DMS79 treated with DMSO at 0.1 percent for 48 hours (cell line): ENCODE data around the gene CREB3L4.
"Not testable (repeated sequence)": the region's sequence is repeated elsewhere in the genome, so short reads cannot be mapped to it uniquely, and the experiment has no call there.

Experiments
- DNase-seq: peaks from one replicate; lab custom pipeline; 2025; lab: John Stamatoyannopoulos, UW

CREB3L4 gene

GRCh38 chr1:153984123-153984894 is 16.6 kb downstream of the CREB3L4 start:
- no peak for DNase-seq

GRCh38 chr1:153985341-153985912 is 17.7 kb downstream of the CREB3L4 start:
- DNase-seq: no peak

DNA sequence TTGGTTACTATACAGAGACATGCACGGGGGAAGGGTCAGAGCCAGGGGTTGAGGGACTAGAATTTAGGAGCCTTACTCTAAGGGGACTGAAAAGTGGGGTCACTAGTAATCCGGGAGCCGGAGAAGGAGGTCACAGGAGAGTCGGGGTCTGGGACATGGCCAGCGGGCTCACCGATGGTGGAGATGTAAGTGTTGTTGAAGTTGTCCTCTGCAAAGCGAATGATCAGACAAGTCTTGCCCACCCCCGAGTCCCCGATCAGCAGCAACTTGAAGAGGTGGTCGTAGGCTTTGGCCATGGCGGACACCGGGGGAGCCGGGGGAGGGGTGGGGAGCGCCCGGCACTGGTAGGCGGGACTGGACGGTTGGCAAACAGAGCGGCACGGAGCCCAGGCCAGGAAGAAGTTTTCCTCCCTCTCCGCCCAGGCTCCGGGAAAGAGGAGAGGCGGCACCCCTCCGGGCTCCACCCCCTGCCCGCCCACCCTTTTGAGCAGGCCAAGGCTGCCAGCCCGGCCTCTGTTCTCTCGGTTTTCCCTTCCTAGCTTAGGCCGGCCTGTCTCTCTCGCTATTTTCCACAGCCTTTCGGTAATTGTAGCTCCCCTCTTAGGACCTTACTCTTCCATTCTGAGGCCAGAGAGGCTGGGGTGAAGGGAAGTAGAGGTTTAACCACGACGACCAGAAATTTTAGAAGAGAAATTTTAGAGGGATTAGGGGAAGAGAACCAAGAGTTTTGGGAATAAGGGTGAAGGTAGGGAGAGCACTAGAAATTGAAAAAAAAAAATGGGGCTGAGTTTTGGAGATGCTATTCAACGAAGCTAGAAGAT is 18.4 kb downstream of the CREB3L4 start, which contains the start of gene RAB13:
RAB13 (minus strand) TSS at position 399 of the 821 bp plus-strand sequence; CDS start at position 296, 103 bp downstream.
- peak; percentile 85 for DNase-seq

DNA sequence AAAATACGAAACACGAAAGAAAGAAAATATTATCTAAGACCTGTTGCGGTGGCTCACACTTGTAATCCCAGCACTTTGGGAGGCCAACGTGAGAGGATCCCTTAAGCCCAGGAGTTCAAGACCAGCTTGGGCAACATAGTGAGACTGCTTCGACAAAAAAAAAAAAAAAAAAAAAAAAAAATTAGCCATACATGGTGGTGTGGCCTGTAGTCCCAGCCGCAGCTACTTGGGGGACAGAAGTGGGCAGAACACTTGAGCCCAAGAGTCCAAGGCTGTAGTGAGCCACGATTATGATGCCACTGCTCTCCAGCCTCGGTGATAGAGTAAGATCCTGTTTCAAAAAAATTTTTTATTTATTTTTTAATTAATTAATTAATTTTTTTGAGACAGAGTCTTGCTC is 19.9 kb downstream of the CREB3L4 start:
- no peak for DNase-seq

GRCh38 chr1:153990468-153991150 is 22.9 kb downstream of the CREB3L4 start, which contains the start of gene RPS27:
RPS27 (plus strand) TSS chr1:153990762; CDS start chr1:153990797, 35 bp downstream.
- peak; percentile 98 for DNase-seq

GRCh38 chr1:153991151-153991630 is 23.5 kb downstream of the CREB3L4 start:
- DNase-seq: no peak

DNA sequence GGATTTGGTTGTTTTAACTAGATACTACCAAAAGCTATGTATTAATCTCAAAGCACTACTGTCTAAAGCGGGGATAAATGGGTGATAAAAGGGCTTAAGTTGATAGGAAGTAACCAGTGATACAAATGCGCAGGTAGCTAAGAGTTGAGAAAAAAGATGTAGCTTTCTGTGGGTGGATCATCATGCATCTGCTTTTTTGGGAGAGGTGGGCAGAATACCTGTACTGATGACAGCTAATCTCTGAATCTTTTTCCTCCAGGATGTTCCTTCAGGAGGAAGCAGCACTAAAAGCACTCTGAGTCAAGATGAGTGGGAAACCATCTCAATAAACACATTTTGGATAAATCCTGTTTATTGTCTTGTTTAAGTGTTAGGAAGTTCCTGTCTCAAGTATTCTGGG is 24.1 kb downstream of the CREB3L4 start:
- DNase-seq: no peak

- DNase-seq: no peak
Measured at GRCh38 chr1:153995202-153995601, 27.5 kb downstream of the CREB3L4 start.

- no peak for DNase-seq
Measured at GRCh38 chr1:153995640-153996039, 27.9 kb downstream of the CREB3L4 start.

DNA sequence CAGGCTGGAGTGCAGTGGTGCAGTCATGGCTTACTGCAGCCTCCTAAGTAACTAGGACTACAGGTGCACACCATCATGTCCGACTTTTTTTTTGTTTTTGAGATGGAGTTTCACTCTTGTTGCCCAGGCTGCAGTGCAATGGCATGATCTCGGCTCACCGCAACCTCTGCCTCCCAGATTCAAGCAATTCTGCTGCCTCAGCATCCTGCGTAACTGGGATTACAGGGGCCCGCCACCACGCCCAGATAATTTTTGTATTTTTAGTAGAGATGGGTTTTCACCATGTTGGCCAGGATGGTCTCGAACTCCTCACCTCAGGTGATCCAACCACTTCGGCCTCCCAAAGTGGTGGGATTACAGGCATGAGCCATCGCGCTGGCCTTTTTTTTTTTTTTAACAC is 29.2 kb downstream of the CREB3L4 start:
- not testable (repeated sequence) for DNase-seq

- no peak for DNase-seq
Measured at GRCh38 chr1:154000420-154000819, 32.7 kb downstream of the CREB3L4 start.

DNA sequence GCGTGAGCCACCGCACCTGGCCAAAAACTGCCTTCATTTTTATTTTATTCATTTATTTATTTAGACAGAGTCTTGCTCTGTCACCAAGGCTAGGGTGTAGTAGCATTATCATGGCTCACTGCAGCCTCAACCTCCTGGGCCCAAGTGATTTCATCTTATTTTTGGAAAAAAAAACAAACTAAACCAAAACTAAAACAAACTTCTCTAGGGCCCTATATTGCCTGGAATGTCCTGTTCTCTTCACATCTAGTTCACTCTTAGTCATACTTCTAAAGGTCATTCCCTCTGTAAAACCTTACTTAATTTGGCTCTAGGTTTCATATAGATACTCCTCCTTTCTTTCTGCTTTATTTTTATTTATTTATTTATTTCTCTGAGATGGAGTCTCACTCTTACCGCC is 38.4 kb downstream of the CREB3L4 start:
- no peak for DNase-seq

- no peak for DNase-seq
Measured at GRCh38 chr1:154012129-154012528, 44.4 kb downstream of the CREB3L4 start.

DNA sequence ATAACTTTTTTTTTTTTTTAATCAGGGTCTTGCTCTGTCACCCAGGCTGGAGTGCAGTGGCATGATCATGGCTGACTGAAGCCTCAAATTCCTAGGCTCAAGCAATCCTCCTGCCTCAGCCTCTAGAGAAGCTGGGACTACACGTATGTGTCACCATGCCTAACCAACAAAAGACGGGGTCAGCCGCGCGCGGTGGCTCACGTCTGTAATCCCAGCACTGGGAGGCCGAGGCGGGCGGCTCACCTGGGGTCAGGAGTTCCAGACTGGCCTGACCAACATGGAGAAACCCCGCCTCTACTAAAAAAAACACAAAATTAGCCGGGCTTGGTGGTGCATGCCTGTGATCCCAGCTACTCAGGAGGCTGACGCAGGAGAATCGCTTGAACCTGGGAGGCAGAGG is 44.8 kb downstream of the CREB3L4 start:
- not testable (repeated sequence) for DNase-seq

DNA sequence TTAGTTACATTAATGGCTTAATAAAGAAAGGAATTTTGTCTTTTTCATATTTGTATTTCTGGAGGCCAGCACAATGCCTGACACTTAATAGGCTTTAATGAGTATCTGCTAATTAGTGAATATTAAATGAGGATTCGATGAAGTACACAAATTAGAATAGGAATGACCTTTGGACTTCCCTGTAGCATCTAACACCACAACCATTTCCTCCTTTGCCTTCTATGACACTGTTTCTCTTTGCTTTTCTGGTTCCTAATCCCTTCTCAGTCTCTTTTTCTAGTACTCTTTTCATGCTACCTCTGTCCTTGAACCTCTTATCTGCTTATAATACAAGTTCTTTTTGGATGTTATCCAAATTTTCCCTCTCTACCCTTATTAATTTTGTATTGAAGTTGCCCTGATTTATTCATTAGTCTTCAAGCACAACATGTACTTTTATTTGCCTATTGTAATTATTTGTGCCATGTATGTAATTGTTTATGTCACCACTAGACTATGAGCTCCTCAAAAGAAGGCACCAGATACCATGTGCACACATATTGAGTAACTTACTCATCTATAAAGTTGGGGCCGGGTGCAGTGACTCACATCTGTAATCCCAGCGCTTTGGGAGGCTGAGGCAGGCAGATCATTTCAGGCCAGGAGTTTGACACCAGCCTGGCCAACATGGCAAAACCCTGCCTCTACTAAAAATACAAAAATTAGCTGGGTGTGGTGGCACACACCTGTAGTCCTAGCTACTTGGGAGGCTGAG is 46.6 kb downstream of the CREB3L4 start:
- peak; percentile 51 for DNase-seq

GRCh38 chr1:154019269-154019668 is 51.6 kb downstream of the CREB3L4 start:
- DNase-seq: no peak

DNA sequence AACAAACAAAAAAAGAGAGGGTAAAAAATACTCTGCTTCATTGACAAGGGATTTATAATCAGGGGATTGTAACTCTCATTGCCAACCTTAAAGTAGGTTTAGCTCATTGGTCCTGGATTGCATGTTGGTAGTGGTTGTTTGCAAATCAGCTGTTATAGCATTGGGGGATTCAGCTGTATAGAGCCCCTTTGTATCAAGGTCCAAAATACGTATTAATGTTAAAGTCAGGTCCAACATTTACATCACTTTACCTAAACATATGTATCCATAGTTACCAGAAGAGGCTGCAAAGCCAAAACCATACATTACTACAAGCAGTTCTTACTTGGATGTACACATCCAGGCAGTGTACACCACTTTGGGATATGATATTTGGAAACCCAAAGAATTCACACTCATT is 52.2 kb downstream of the CREB3L4 start:
- no peak for DNase-seq
